CD4-positive, alpha-beta T cell (primary cell): ENCODE measurements around the gene IFNE. TPM values are rescaled to one million over a fixed set of nuclear protein-coding genes. Genes with fewer than 3 reads are reported as not detected.

Source experiments
- ATAC-seq: fragments of 200-7000 bp; cut with Tn5 transposase; one replicate; pipeline ENCODE4 v1.10.0; 2022; ENCODE audit warnings: mild to moderate bottlenecking; ENCODE audit not compliant: poor library complexity
- CTCF ChIA-PET: fragments of 350-600 bp; sonication (Branson Sonifier 250); formaldehyde crosslinking; loops from one replicate; lab custom pipeline; 2021; ENCODE audit warnings: antibody characterized with exemption, inconsistent platforms; lab: Charles Lee
- POLR2A ChIA-PET: fragments of 350-600 bp; sonication (Branson Sonifier 250); formaldehyde crosslinking; loops from one replicate; lab custom pipeline; 2021; ENCODE audit warnings: antibody characterized with exemption, inconsistent platforms; lab: Charles Lee
- DNase-seq, 14 experiments: peaks; one replicate each; pipeline ENCODE4 v3.0.0-alpha.2; 2013 to 2020; ENCODE audit warnings: mixed read lengths in 2 of 14
- H3K27ac ChIP-seq, 2 donors: one replicate each; pipeline versions ENCODE4 v1.5.1 to v1.7.0; 2013; ENCODE audit warnings: low read length in 2 of 2, low read depth in 1 of 2, mild to moderate bottlenecking in 1 of 2
- H3K27me3 ChIP-seq, 2 experiments: 1 replicate in 1 of 2; 2 replicates in 1 of 2; pipeline versions ENCODE4 v1.6.1 to v1.7.0; 2013; ENCODE audit warnings: low read length in 2 of 2, control low read depth in 1 of 2, mild to moderate bottlenecking in 1 of 2, moderate library complexity in 1 of 2; ENCODE audit not compliant: insufficient read depth in 2 of 2, control insufficient read depth in 1 of 2
- H3K36me3 ChIP-seq: one replicate; pipeline ENCODE4 v1.6.1; 2013; ENCODE audit warnings: low read length, control low read depth; ENCODE audit not compliant: insufficient read depth
- H3K4me1 ChIP-seq: one replicate; pipeline ENCODE4 v1.6.1; 2013; ENCODE audit warnings: low read length, control low read depth; ENCODE audit not compliant: insufficient read depth
- H3K4me3 ChIP-seq: one replicate; pipeline ENCODE4 v1.5.1; 2013; ENCODE audit warnings: mild to moderate bottlenecking, low read length, moderate library complexity
- H3K9me3 ChIP-seq, 2 experiments: 1 replicate in 1 of 2; 2 replicates in 1 of 2; pipeline versions ENCODE4 v1.6.1 to v1.7.0; 2013; ENCODE audit warnings: low read length in 2 of 2, mild to moderate bottlenecking in 2 of 2, control low read depth in 1 of 2, moderate library complexity in 1 of 2; ENCODE audit not compliant: control insufficient read depth in 1 of 2, insufficient read depth in 1 of 2
- H3K27ac Mint-ChIP-seq: one replicate; pipeline ENCODE4 v1.8.0; 2020; ENCODE audit warnings: mixed read lengths
- H3K27me3 Mint-ChIP-seq: one replicate; pipeline ENCODE4 v1.8.0; 2021; ENCODE audit warnings: mixed read lengths
- H3K36me3 Mint-ChIP-seq: one replicate; pipeline ENCODE4 v1.8.0; 2021; ENCODE audit warnings: low read depth, mixed read lengths
- H3K4me1 Mint-ChIP-seq: one replicate; pipeline ENCODE4 v1.8.0; 2021; ENCODE audit warnings: low read depth, mixed read lengths
- H3K4me3 Mint-ChIP-seq: one replicate; pipeline ENCODE4 v1.8.0; 2020; ENCODE audit warnings: mild to moderate bottlenecking, mixed read lengths
- H3K9me3 Mint-ChIP-seq: one replicate; pipeline ENCODE4 v1.8.0; 2020; ENCODE audit warnings: mixed read lengths
- intact Hi-C, 2 experiments: fragments of 100-400 bp; cut with DNase I in 1 of 2; cut with micrococcal nuclease in 1 of 2; formaldehyde crosslinking; loops; one replicate each; pipeline versions ENCODE4 v1.15.1 to v1.9.0; 2023 to 2025; cut with DNase I, micrococcal nuclease
- total RNA-seq, 174 experiments: library from RNA in 2 of 174; stranded (reverse) in 2 of 174; gene quantifications; one replicate each; pipeline ENCODE4 v1.2.3 and lab custom pipeline; 2021 to 2026
- TF ChIP-seq, protein P1 (sequence below): fragments of 200-600 bp; IDR thresholded peaks from one replicate; pipeline ENCODE4 v1.8.0; 2022; ENCODE audit warnings: antibody characterized with exemption, mild to moderate bottlenecking

The IFNE gene
- total RNA-seq, 2 experiments from 2014 or later = not detected

DNA sequence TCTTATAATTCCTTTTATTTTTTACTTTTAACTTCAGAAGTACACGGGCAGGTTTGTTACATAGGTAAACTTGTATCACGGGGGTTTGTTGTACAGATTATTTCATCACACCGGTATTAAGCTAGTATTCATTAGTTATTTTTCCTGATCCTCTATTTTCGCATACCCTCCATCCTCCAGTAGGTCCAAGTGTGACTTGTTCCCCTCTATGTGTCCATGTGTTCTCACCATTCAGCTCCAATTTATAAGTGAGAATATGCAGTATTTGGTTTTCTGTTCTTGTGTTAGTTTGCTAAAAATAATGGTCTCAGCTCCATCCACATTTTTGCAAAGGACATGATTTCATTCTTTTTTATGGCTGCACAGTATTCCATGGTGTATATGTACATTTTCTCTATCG lies 43.1 kb upstream of the IFNE start:
- DNase-seq (no peak), ATAC-seq (no peak)
- H3K27me3 Mint-ChIP-seq = no peaks in the 10 kb centered on the region
- ChIA-PET CTCF (interaction anchor here (1.6 kb wide), 1 partner anchor 11 kb away, joined by 3 read pairs; no protein-coding TSS in a partner anchor), POLR2A (no interaction called here)
- Histone ChIP-seq H3K36me3 (no peaks in the 10 kb centered on the region), H3K4me3 (no peak overlapping the region), H3K4me1 (no peaks in the 10 kb centered on the region), H3K27ac (no peak overlapping the region), H3K9me3 (no peaks in the 10 kb centered on the region), H3K27me3 (no peaks in the 10 kb centered on the region)
- intact Hi-C loops = no loop called here
- H3K9me3 Mint-ChIP-seq = no peaks in the 10 kb centered on the region
- H3K27ac Mint-ChIP-seq = no peak overlapping the region
- no peak overlapping the region for H3K4me3 Mint-ChIP-seq
- TF ChIP-seq, protein P1, sequence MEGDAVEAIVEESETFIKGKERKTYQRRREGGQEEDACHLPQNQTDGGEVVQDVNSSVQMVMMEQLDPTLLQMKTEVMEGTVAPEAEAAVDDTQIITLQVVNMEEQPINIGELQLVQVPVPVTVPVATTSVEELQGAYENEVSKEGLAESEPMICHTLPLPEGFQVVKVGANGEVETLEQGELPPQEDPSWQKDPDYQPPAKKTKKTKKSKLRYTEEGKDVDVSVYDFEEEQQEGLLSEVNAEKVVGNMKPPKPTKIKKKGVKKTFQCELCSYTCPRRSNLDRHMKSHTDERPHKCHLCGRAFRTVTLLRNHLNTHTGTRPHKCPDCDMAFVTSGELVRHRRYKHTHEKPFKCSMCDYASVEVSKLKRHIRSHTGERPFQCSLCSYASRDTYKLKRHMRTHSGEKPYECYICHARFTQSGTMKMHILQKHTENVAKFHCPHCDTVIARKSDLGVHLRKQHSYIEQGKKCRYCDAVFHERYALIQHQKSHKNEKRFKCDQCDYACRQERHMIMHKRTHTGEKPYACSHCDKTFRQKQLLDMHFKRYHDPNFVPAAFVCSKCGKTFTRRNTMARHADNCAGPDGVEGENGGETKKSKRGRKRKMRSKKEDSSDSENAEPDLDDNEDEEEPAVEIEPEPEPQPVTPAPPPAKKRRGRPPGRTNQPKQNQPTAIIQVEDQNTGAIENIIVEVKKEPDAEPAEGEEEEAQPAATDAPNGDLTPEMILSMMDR = no peak
- no peaks in the 10 kb centered on the region for H3K4me1 Mint-ChIP-seq
- H3K36me3 Mint-ChIP-seq = no peaks in the 10 kb centered on the region

DNA sequence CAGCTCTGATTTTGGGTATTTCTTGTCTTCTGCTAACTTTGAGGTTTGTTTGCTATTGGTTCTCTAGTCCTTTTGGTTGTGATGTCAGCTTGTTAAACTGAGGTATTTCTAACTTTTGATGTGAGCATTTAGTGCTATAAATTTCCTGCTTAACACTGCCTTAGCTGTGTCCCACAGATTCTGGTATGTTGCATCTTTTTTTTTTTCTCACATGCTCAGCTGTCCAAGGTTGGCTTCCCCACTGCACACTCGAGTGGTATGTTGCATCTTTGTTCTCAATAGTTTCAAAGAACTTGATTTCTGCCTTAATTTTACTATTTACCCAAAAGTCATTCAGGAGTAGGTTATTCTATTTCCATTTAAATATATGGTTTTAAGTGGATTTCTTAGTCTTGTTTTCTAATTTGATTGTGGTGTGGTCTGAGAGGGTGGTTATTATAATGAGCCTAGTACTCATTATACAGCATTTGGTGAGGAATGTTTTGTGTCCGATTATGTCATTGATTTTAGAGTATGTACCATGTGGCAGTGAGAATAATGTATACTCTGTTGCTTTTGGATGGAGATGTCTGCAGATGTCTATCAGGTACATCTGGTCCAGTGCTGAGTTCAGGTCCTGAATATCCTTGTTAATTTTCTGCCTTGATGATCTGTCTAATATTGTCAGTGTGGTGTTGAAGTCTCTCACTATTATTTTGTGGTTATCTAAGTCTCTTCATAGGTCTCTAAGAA lies 42.2 kb upstream of the IFNE start:
- intact Hi-C loops = no loop called here
- TF ChIP-seq, protein P1 = no peak
- no peaks in the 10 kb centered on the region for H3K4me1 ChIP-seq
- no peaks in the 10 kb centered on the region for H3K9me3 ChIP-seq
- no peak overlapping the region for H3K4me3 Mint-ChIP-seq
- ATAC-seq (no peak), DNase-seq (no peak)
- no peak overlapping the region for H3K27ac Mint-ChIP-seq
- no peaks in the 10 kb centered on the region for H3K36me3 Mint-ChIP-seq
- POLR2A ChIA-PET = no interaction called here
- CTCF ChIA-PET = interaction anchor here (1.6 kb wide), 1 partner anchor 10 kb away, joined by 3 read pairs; no protein-coding TSS in a partner anchor
- H3K36me3 ChIP-seq = no peaks in the 10 kb centered on the region
- no peaks in the 10 kb centered on the region for H3K27me3 Mint-ChIP-seq
- no peak overlapping the region for H3K27ac ChIP-seq
- H3K4me1 Mint-ChIP-seq = no peaks in the 10 kb centered on the region
- no peaks in the 10 kb centered on the region for H3K9me3 Mint-ChIP-seq
- no peaks in the 10 kb centered on the region for H3K27me3 ChIP-seq
- H3K4me3 ChIP-seq = no peak overlapping the region

DNA sequence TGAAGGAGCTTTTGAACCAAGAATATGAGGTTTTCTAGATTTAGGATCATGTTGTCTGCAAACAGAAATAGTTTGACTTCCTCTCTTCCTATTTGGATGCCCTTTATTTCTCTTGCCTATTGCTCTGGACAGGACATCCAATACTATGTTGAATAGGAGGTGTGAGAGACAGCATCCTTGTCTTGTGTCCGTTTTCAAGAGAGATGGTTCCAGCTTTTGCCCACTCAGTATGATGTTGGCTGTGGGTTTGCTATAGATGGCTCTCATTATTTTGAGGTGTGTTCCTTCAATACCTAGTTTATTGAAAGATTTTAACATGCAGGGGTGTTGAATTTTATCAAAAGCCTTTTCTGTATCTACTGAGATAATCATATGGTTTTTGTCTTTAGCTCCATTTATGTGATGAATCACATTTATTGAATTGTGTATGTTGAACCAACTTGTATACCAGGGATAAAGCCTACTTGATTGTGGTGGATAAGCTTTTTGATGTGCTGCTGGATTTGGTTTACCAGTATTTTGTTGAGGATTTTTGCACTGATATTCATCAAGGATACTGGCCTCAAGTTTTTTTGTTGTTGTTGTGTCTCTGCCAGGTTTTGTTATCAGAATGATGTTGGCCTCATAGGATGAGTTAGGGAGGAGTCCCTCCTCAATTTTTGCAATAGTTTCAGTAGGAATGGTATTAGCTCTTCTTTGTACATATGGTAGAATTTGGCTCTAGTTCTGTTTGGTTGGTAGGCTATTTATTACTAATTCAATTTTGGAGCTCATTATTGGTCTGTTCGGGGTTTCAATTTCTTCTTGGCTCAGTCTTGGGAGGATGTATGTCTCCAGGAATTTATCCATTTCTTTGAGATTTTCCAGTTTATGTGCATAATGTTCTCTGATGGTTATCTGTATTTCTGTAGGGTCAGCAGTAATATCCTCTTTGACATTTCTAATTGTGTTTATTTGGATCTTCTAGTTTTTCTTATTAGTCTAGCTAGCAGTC lies 41.2 kb upstream of the IFNE start:
- H3K27me3 Mint-ChIP-seq = no peaks in the 10 kb centered on the region
- Histone ChIP-seq H3K27me3 (no peaks in the 10 kb centered on the region), H3K36me3 (no peaks in the 10 kb centered on the region), H3K9me3 (no peaks in the 10 kb centered on the region), H3K4me3 (no peak overlapping the region), H3K4me1 (no peaks in the 10 kb centered on the region), H3K27ac (no peak overlapping the region)
- no peak overlapping the region for H3K4me3 Mint-ChIP-seq
- intact Hi-C loops = no loop called here
- no peaks in the 10 kb centered on the region for H3K4me1 Mint-ChIP-seq
- no peaks in the 10 kb centered on the region for H3K36me3 Mint-ChIP-seq
- ChIA-PET CTCF (interaction anchor here (1.0 kb wide), 1 partner anchor 9 kb away, joined by 3 read pairs; no protein-coding TSS in a partner anchor), POLR2A (interaction anchor here (0.6 kb wide), 1 partner anchor 186 kb away, joined by 3 read pairs; no protein-coding TSS in a partner anchor)
- DNase-seq = no peak
- no peaks in the 10 kb centered on the region for H3K9me3 Mint-ChIP-seq
- no peak overlapping the region for H3K27ac Mint-ChIP-seq
- ATAC-seq = no peak
- TF ChIP-seq, protein P1 = no peak
